A673 (cell line): ENCODE results near the gene FGF22. TPM values are rescaled to one million over a fixed set of nuclear protein-coding genes. Genes with fewer than 3 reads are reported as not detected.

Experiments used
- BruUV-seq: library from RNA; stranded (reverse); fragments of 400-500 nt; replicated peaks from 2 replicates; lab custom pipeline; 2021; lab: Mats Ljungman, UMichigan
- CTCF ChIA-PET: fragments of 300-600 bp; sonication (Branson Sonifier 250); formaldehyde crosslinking; loops from one replicate; lab custom pipeline; 2022; ENCODE audit warnings: antibody characterized with exemption; lab: Charles Lee
- POLR2A ChIA-PET: fragments of 300-600 bp; sonication (Branson Sonifier 250); formaldehyde crosslinking; loops from one replicate; lab custom pipeline; 2022; ENCODE audit warnings: antibody characterized with exemption; ENCODE audit not compliant: low non-redundant PET; lab: Charles Lee
- DNase-seq: peaks from one replicate; pipeline ENCODE4 v3.0.0-alpha.2; 2015; ENCODE audit warnings: low spot score
- H3K27ac ChIP-seq: fragments of 200-600 bp; sonication (generic); 2 replicates; pipeline ENCODE4 v1.5.1; 2016; ENCODE audit warnings: mixed run types, low read depth, mild to moderate bottlenecking, mixed read lengths, antibody characterized with exemption, low read length; ENCODE audit not compliant: poor library complexity, severe bottlenecking
- H3K27me3 ChIP-seq: fragments of 200-600 bp; sonication (generic); replicated peaks from 2 replicates; pipeline ENCODE4 v1.6.1; 2017; ENCODE audit warnings: mixed run types, low read depth, mild to moderate bottlenecking, mixed read lengths, antibody characterized with exemption, low read length; ENCODE audit not compliant: insufficient read depth, poor library complexity
- H3K36me3 ChIP-seq: fragments of 200-600 bp; sonication (generic); 2 replicates; pipeline ENCODE4 v1.6.1; 2016; ENCODE audit warnings: mixed run types, mild to moderate bottlenecking, mixed read lengths, antibody characterized with exemption, low read length; ENCODE audit not compliant: insufficient read depth, poor library complexity, severe bottlenecking
- H3K4me1 ChIP-seq: fragments of 200-600 bp; sonication (generic); 2 replicates; pipeline ENCODE4 v1.6.1; 2017; ENCODE audit warnings: mixed run types, mild to moderate bottlenecking, mixed read lengths, antibody characterized with exemption, low read length; ENCODE audit not compliant: insufficient read depth, poor library complexity, severe bottlenecking
- H3K4me3 ChIP-seq: fragments of 200-600 bp; sonication (generic); 2 replicates; pipeline ENCODE4 v1.5.1; 2016; ENCODE audit warnings: low read depth, mixed run types, mild to moderate bottlenecking, mixed read lengths, low read length; ENCODE audit not compliant: poor library complexity, severe bottlenecking
- H3K9me3 ChIP-seq: fragments of 200-600 bp; sonication (generic); 2 replicates; pipeline ENCODE4 v1.6.1; 2016; ENCODE audit warnings: mixed run types, low read depth, mild to moderate bottlenecking, mixed read lengths, antibody characterized with exemption, low read length; ENCODE audit not compliant: poor library complexity, severe bottlenecking
- CTCF ChIP-seq: fragments of 300-800, 200-600 bp; sonication (generic); conservative IDR thresholded peaks from 2 replicates; pipeline ENCODE4 v1.5.1; 2017; ENCODE audit warnings: low read depth, mild to moderate bottlenecking, antibody characterized with exemption, low read length, moderate library complexity, mixed read lengths
- EZH2 ChIP-seq: fragments of 200-600 bp; sonication (generic); IDR thresholded peaks from 2 replicates; pipeline ENCODE4 v1.6.1; 2017; ENCODE audit warnings: borderline replicate concordance, low read depth, mild to moderate bottlenecking, mixed read lengths, antibody characterized with exemption, low read length; ENCODE audit not compliant: poor library complexity, severe bottlenecking
- intact Hi-C: fragments of 100-400 bp; cut with micrococcal nuclease; formaldehyde crosslinking; loops from one replicate; pipeline ENCODE4 v1.10.0; 2022; ENCODE audit not compliant: unreplicated experiment
- total RNA-seq: library from RNA; stranded (reverse); gene quantifications from 2 replicates; pipeline ENCODE4 v1.2.3, GENCODE V29; 2021

The FGF22 gene
- total RNA-seq, 1 experiment from 2014 or later: 0.19 TPM

- Histone ChIP-seq H3K27ac (no peak overlapping the region), H3K9me3 (no peaks in the 10 kb centered on the region), H3K36me3 (peaks cover 49% of the 10 kb centered on the region), H3K4me1 (no peaks in the 10 kb centered on the region), H3K27me3 (no peaks in the 10 kb centered on the region), H3K4me3 (no peak overlapping the region)
- BruUV-seq: no TSS peak
- POLR2A ChIA-PET: no interaction called here
- CTCF ChIA-PET: no interaction called here
- no peak for TF ChIP-seq CTCF
- TF ChIP-seq EZH2: no peak
- intact Hi-C loops: no loop called here
- no peak for DNase-seq
Measured at GRCh38 chr19:616747-617526, 22.7 kb upstream of the FGF22 start.

- Histone ChIP-seq H3K27me3 (no peaks in the 10 kb centered on the region), H3K27ac (no peak overlapping the region), H3K9me3 (no peaks in the 10 kb centered on the region), H3K36me3 (peaks cover 50% of the 10 kb centered on the region), H3K4me1 (no peaks in the 10 kb centered on the region), H3K4me3 (no peak overlapping the region)
- ChIA-PET POLR2A (no interaction called here), CTCF (no interaction called here)
- no peak for DNase-seq
- BruUV-seq: no TSS peak
- no peak for TF ChIP-seq EZH2
- TF ChIP-seq CTCF: no peak
- intact Hi-C loops: no loop called here
Measured at GRCh38 chr19:617551-618246, 22.0 kb upstream of the FGF22 start.

- CTCF ChIA-PET: no interaction called here
- H3K36me3 ChIP-seq: peaks cover 46% of the 10 kb centered on the region
- H3K27me3 ChIP-seq: no peaks in the 10 kb centered on the region
- H3K4me1 ChIP-seq: no peaks in the 10 kb centered on the region
- intact Hi-C loops: no loop called here
- H3K9me3 ChIP-seq: no peaks in the 10 kb centered on the region
- no peak overlapping the region for H3K4me3 ChIP-seq
- BruUV-seq: no TSS peak
- DNase-seq: no peak
- no peak overlapping the region for H3K27ac ChIP-seq
- TF ChIP-seq EZH2 (no peak), CTCF (no peak)
- POLR2A ChIA-PET: no interaction called here
Measured at GRCh38 chr19:618247-618619, 21.4 kb upstream of the FGF22 start.
